Rectal smooth muscle tissue (tissue), 1 donor: Measurements from ENCODE around the gene LRATD1.
"Not testable (repeated sequence)": the region's sequence is repeated elsewhere in the genome, so short reads cannot be mapped to it uniquely, and the experiment has no call there.

ENCODE experiments used
- H3K27ac ChIP-seq: one replicate; pipeline ENCODE4 v1.7.0; 2013; ENCODE audit warnings: low read depth, low read length, inconsistent platforms
- H3K27me3 ChIP-seq: one replicate; pipeline ENCODE4 v1.7.0; 2013; ENCODE audit warnings: low read length; ENCODE audit not compliant: control insufficient read depth, insufficient read depth
- H3K36me3 ChIP-seq: one replicate; pipeline ENCODE4 v1.7.0; 2013; ENCODE audit warnings: low read length; ENCODE audit not compliant: control insufficient read depth, insufficient read depth
- H3K4me1 ChIP-seq: one replicate; pipeline ENCODE4 v1.7.0; 2013; ENCODE audit warnings: low read length; ENCODE audit not compliant: control insufficient read depth, insufficient read depth
- H3K4me3 ChIP-seq: one replicate; pipeline ENCODE4 v1.7.0; 2013; ENCODE audit warnings: low read length
- H3K9ac ChIP-seq: one replicate; pipeline ENCODE4 v1.7.0; 2013; ENCODE audit warnings: low read length

Gene LRATD1

GRCh38 chr2:14616950-14617349 is 15.6 kb upstream of the LRATD1 start:
- H3K9ac ChIP-seq, result no peak overlapping the region
- no peaks in the 10 kb centered on the region for H3K36me3 ChIP-seq
- H3K27me3 ChIP-seq, result no peaks in the 10 kb centered on the region
- no peak overlapping the region for H3K27ac ChIP-seq
- no peak overlapping the region for H3K4me3 ChIP-seq
- no peaks in the 10 kb centered on the region for H3K4me1 ChIP-seq

- Histone ChIP-seq H3K27me3 (no peaks in the 10 kb centered on the region), H3K27ac (no peak overlapping the region), H3K36me3 (no peaks in the 10 kb centered on the region), H3K9ac (no peak overlapping the region), H3K4me3 (no peak overlapping the region), H3K4me1 (no peaks in the 10 kb centered on the region)
Observed at GRCh38 chr2:14619441-14619840, 13.1 kb upstream of the LRATD1 start.

GRCh38 chr2:14621114-14621513 is 11.4 kb upstream of the LRATD1 start:
- no peaks in the 10 kb centered on the region for H3K4me1 ChIP-seq
- H3K27me3 ChIP-seq, result no peaks in the 10 kb centered on the region
- no peak overlapping the region for H3K27ac ChIP-seq
- no peak overlapping the region for H3K9ac ChIP-seq
- H3K4me3 ChIP-seq, result no peak overlapping the region
- no peaks in the 10 kb centered on the region for H3K36me3 ChIP-seq

- H3K4me3 ChIP-seq, result no peak overlapping the region
- no peaks in the 10 kb centered on the region for H3K27me3 ChIP-seq
- no peak overlapping the region for H3K27ac ChIP-seq
- H3K4me1 ChIP-seq, result no peaks in the 10 kb centered on the region
- H3K9ac ChIP-seq, result no peak overlapping the region
- H3K36me3 ChIP-seq, result no peaks in the 10 kb centered on the region
Observed at GRCh38 chr2:14621906-14622549, 10.5 kb upstream of the LRATD1 start.

GRCh38 chr2:14622550-14622939 is 10.0 kb upstream of the LRATD1 start:
- not testable (repeated sequence) for H3K36me3 ChIP-seq, H3K27me3 ChIP-seq, H3K27ac ChIP-seq, H3K4me3 ChIP-seq, H3K4me1 ChIP-seq, H3K9ac ChIP-seq

- Histone ChIP-seq H3K9ac (no peak overlapping the region), H3K27me3 (no peaks in the 10 kb centered on the region), H3K4me3 (no peak overlapping the region), H3K36me3 (no peaks in the 10 kb centered on the region), H3K27ac (no peak overlapping the region), H3K4me1 (no peaks in the 10 kb centered on the region)
Observed at GRCh38 chr2:14623237-14623636, 9.3 kb upstream of the LRATD1 start.

- Histone ChIP-seq H3K9ac (no peak overlapping the region), H3K27me3 (no peaks in the 10 kb centered on the region), H3K4me1 (no peaks in the 10 kb centered on the region), H3K36me3 (no peaks in the 10 kb centered on the region), H3K27ac (no peak overlapping the region), H3K4me3 (no peak overlapping the region)
Observed at GRCh38 chr2:14626873-14627272, 5.6 kb upstream of the LRATD1 start.

- H3K27me3 ChIP-seq, result peaks cover 6% of the 10 kb centered on the region
Observed at GRCh38 chr2:14628901-14629300, 3.6 kb upstream of the LRATD1 start.

GRCh38 chr2:14631406-14632040 is 994 bp upstream of the LRATD1 start:
- Histone ChIP-seq H3K9ac (peak overlapping the region; percentile 52), H3K27me3 (peaks cover 6% of the 10 kb centered on the region), H3K4me1 (peaks cover 8% of the 10 kb centered on the region), H3K27ac (no peak overlapping the region), H3K4me3 (peak overlapping the region; percentile 52), H3K36me3 (no peaks in the 10 kb centered on the region)

More at GRCh38 chr2:14628901-14629300, 3.6 kb upstream of the LRATD1 start:
- no peak overlapping the region for H3K9ac ChIP-seq
- H3K27ac ChIP-seq, result no peak overlapping the region
- H3K4me1 ChIP-seq, result peaks cover 8% of the 10 kb centered on the region
- H3K4me3 ChIP-seq, result no peak overlapping the region
- no peaks in the 10 kb centered on the region for H3K36me3 ChIP-seq

GRCh38 chr2:14633061-14633460 is 544 bp downstream of the LRATD1 start:
- peak overlapping the region; percentile 74 for H3K9ac ChIP-seq
- H3K27me3 ChIP-seq, result peaks cover 6% of the 10 kb centered on the region
- H3K36me3 ChIP-seq, result no peaks in the 10 kb centered on the region
- H3K27ac ChIP-seq, result no peak overlapping the region
- peak overlapping the region; percentile 56 for H3K4me3 ChIP-seq
- H3K4me1 ChIP-seq, result peaks cover 8% of the 10 kb centered on the region

GRCh38 chr2:14633461-14634181 is 1.1 kb downstream of the LRATD1 start:
- H3K27ac ChIP-seq, result no peak overlapping the region

GRCh38 chr2:14634182-14634488 is 1.6 kb downstream of the LRATD1 start:
- Histone ChIP-seq H3K36me3 (no peaks in the 10 kb centered on the region), H3K27ac (peak overlapping the region; percentile 59), H3K9ac (no peak overlapping the region), H3K4me3 (peak overlapping the region; percentile 56), H3K27me3 (peaks cover 6% of the 10 kb centered on the region), H3K4me1 (peaks cover 8% of the 10 kb centered on the region)

More at GRCh38 chr2:14633461-14634181, 1.1 kb downstream of the LRATD1 start:
- Histone ChIP-seq H3K4me1 (peaks cover 8% of the 10 kb centered on the region), H3K27me3 (peaks cover 6% of the 10 kb centered on the region), H3K36me3 (no peaks in the 10 kb centered on the region), H3K4me3 (peak overlapping the region; percentile 56), H3K9ac (peak overlapping the region; percentile 74)
